ENCODE measurements around the gene SYNE1. TPM values are rescaled to one million over a fixed set of nuclear protein-coding genes. Genes with fewer than 3 reads are reported as not detected.

The SYNE1 gene
- total and polyA plus RNA-seq, 2 of the 8 experiments (the other 6 are each of a cell fraction or from before 2014, with no cell fraction given): 2.8 to 5.5 TPM

DNA sequence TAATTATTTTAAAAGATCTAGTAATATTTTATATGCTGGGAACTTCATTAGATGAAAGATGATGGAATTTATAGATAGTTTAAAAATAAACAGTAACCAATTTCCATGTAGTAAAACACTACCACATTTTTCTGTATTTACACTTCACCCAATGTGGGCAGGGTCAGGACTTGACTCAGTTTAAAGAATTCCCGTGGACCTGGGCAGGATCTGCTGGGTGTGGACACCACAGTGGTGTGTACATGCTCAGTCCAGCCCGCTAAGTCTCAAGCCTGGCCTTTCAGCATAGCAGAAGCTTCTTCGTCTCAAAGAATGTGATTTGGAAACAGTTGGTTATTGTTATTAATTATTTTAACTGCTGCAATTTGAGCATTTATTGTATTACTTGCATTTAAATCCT, 364.2 kb downstream of the SYNE1 start:
- 98% methylated on average over 3 of the region's 3 CpGs; no CpG with 5 or more reads in 1 of the 2 experiments for WGBS, 2 experiments (ENCODE audit: extremely low coverage in 1 of 2, insufficient coverage in 1 of 2, insufficient read length in 1 of 2, insufficient replicate concordance in 2 of 2, low coverage in 1 of 2, low lambda C conversion rate in 2 of 2, missing lambda C conversion rate in 1 of 2)
- Histone ChIP-seq H3K4me2 (ENCODE audit: insufficient read depth in 1 of 2, low read depth in 2 of 2, low read length in 2 of 2) (no peak overlapping the region), H3K27ac (ENCODE audit: low read depth, low read length) (no peak overlapping the region), H3K79me1 (ENCODE audit: low read depth, low read length) (no peaks in the 10 kb centered on the region), H2BK120ac (replicated peaks; ENCODE audit: low read depth, low read length) (no peak overlapping the region), H3K9me3 (ENCODE audit: insufficient read depth in 2 of 2, low read depth in 1 of 2, low read length in 1 of 2) (no peaks in the 10 kb centered on the region), H3K4me1 (replicated peaks in 1 of 4; ENCODE audit: control insufficient read depth in 3 of 4, insufficient read depth in 4 of 4, low read length in 3 of 4) (no peaks in the 10 kb centered on the region), H2BK12ac (ENCODE audit: low read depth, low read length) (no peak overlapping the region), H3K23me2 (ENCODE audit: low read depth, low read length) (no peaks in the 10 kb centered on the region), H3K56ac (replicated peaks; ENCODE audit: insufficient read length, low read depth, low read length) (no peak overlapping the region), H3K14ac (ENCODE audit: insufficient read length) (no peak overlapping the region), H2AK5ac (ENCODE audit: low read depth, low read length) (no peak overlapping the region), H3K18ac (ENCODE audit: extremely low read depth, low read length) (no peak overlapping the region), H3K9ac (replicated peaks in 1 of 4; ENCODE audit: extremely low read depth in 1 of 4, low read depth in 3 of 4, low read length in 3 of 4) (no peak overlapping the region), H3K4me3 (ENCODE audit: extremely low read depth in 1 of 4, insufficient read depth in 2 of 4, low read depth in 3 of 4, low read length in 4 of 4) (no peak overlapping the region), H3K36me3 (ENCODE audit: control insufficient read depth in 2 of 4, insufficient read depth in 4 of 4, low read length in 3 of 4) (no peaks in the 10 kb centered on the region), H3K27me3 (replicated peaks in 1 of 4; ENCODE audit: control insufficient read depth in 3 of 4, extremely low read depth in 1 of 4, insufficient read depth in 3 of 4, low read length in 3 of 4) (no peaks in the 10 kb centered on the region), H2BK15ac (ENCODE audit: low read length) (no peak overlapping the region), H4K5ac (ENCODE audit: insufficient read length, low read depth, low read length) (no peak overlapping the region), H4K8ac (ENCODE audit: extremely low read depth, insufficient read depth, low read length) (no peak overlapping the region), H2BK5ac (ENCODE audit: low read depth, low read length) (no peak overlapping the region), H2BK20ac (ENCODE audit: low read length) (no peak overlapping the region), H4K20me1 (replicated peaks in 1 of 2; ENCODE audit: control insufficient read depth in 1 of 2, insufficient read depth in 2 of 2, low read length in 2 of 2) (peaks cover 0 to 2% of the 10 kb centered on the region in 2 experiments), H3K79me2 (ENCODE audit: control insufficient read depth in 1 of 2, insufficient read depth in 2 of 2, low read length in 2 of 2) (no peaks in the 10 kb centered on the region), H3K23ac (ENCODE audit: insufficient read length) (no peak overlapping the region), H2AFZ (ENCODE audit: low read length) (no peak overlapping the region), H4K91ac (replicated peaks; ENCODE audit: insufficient read length, low read length) (no peak overlapping the region), H3K4ac (replicated peaks; ENCODE audit: insufficient read length, low read depth, low read length) (no peak overlapping the region)
- no peak for FAIRE-seq
- ChIA-PET CTCF (ENCODE audit: partially characterized antibody) (interaction anchor here (1.0 to 1.3 kb wide), 4 partner anchors 16 to 105 kb away, joined by 3 to 5 read pairs (median 4); no protein-coding TSS in a partner anchor), POLR2A (ENCODE audit: partially characterized antibody) (interaction anchor here (1.0 kb wide), 1 partner anchor 8 kb away, joined by 3 read pairs; no protein-coding TSS in a partner anchor)
- no peak for DNase-seq (ENCODE audit: low read depth in 1 of 2, low spot score in 2 of 2)
- TF ChIP-seq EP300 (IDR thresholded peaks at IDR 0.05; ENCODE audit: borderline replicate concordance in 1 of 2, low read depth in 2 of 2, low read length in 2 of 2) (no peak), JUN (IDR thresholded peaks at IDR 0.05; ENCODE audit: low read depth, low read length) (no peak), EZH2 (IDR thresholded peaks at IDR 0.05; ENCODE audit: low read depth, low read length, severe bottlenecking) (no peak), SP4 (IDR thresholded peaks at IDR 0.05; ENCODE audit: low read length) (no peak), ATF3 (IDR thresholded peaks at IDR 0.05; ENCODE audit: insufficient read depth, low read depth, low read length) (no peak), CREB1 (IDR thresholded peaks at IDR 0.05) (no peak), MAFK (IDR thresholded peaks at IDR 0.05; ENCODE audit: low read depth, low read length) (no peak), JUND (IDR thresholded peaks at IDR 0.05; ENCODE audit: low read length) (no peak), FOSL1 (IDR thresholded peaks at IDR 0.05; ENCODE audit: insufficient read depth, low read depth, low read length) (no peak), POU5F1 (IDR thresholded peaks at IDR 0.05; ENCODE audit: low read depth, low read length) (no peak), TCF12 (IDR thresholded peaks at IDR 0.05; ENCODE audit: low read depth, low read length) (no peak), SRF (IDR thresholded peaks at IDR 0.05; ENCODE audit: low read depth, low read length) (no peak), PHF8 (conservative IDR thresholded peaks at IDR 0.05; ENCODE audit: low read depth, low read length) (no peak), ASH2L (IDR thresholded peaks at IDR 0.05; ENCODE audit: low read length) (no peak)

All from H1 (cell line).